ENCODE measurements around the gene BIRC7. TPM values are rescaled to one million over a fixed set of nuclear protein-coding genes. Genes with fewer than 3 reads are reported as not detected.
A peak's percentile ranks its signal among the peaks of the same experiment; 100 is the strongest.

Gene BIRC7
- total RNA-seq, 1 experiment from 2014 or later: 0.96 TPM

- H3K9me2 ChIP-seq (ENCODE audit: insufficient read depth): no peaks in the 10 kb centered on the region
- H2AFZ ChIP-seq (ENCODE audit: low read depth, low read length, poor library complexity, severe bottlenecking): no peak within 1 kb of the TSS
- peaks cover 22 to 33% of the 10 kb centered on the region in 2 experiments; a peak in 3 of 4 replicates for H3K36me3 ChIP-seq (ENCODE audit: control insufficient read depth in 1 of 2, insufficient read depth in 2 of 2, low read length in 2 of 2)
- H3K79me2 ChIP-seq (ENCODE audit: insufficient read depth, low read length): peaks cover 45% of the 10 kb centered on the region
- CTCF ChIA-PET: interaction anchor here (1.4 kb wide), 1 partner anchor 160 kb away, joined by 3 read pairs; no protein-coding TSS in a partner anchor
- H3K27ac ChIP-seq (ENCODE audit: low read depth, low read length): peak within 1 kb of the TSS; percentile 87
- peak; percentile 92 for ATAC-seq
- H4K20me1 ChIP-seq (ENCODE audit: insufficient read depth): peaks cover 3% of the 10 kb centered on the region; the same call in 1 of the 2 replicates
- no peaks in the 10 kb centered on the region for H3K9me3 ChIP-seq (ENCODE audit: control insufficient read depth in 1 of 2, insufficient read depth in 1 of 2, low read depth in 1 of 2, low read length in 2 of 2)
- TF ChIP-seq POLR2AphosphoS5 (IDR thresholded peaks at IDR 0.05; ENCODE audit: low read depth, low read length) (peak; percentile 85), FOSL1 (IDR thresholded peaks at IDR 0.05; ENCODE audit: low read depth) (no peak), EGR1 (IDR thresholded peaks at IDR 0.05; ENCODE audit: low read depth) (peak; percentile 98), YY1 (IDR thresholded peaks at IDR 0.05; ENCODE audit: extremely low read depth, insufficient replicate concordance, low read depth, low read length) (peak; percentile 70), ZBTB33 (IDR thresholded peaks at IDR 0.05; ENCODE audit: extremely low read depth, insufficient replicate concordance, low read length) (peak; percentile 15), EZH2phosphoT487 (IDR thresholded peaks at IDR 0.05; ENCODE audit: borderline replicate concordance) (no peak), REST (IDR thresholded peaks at IDR 0.05; ENCODE audit: low read depth) (no peak), SIN3A (IDR thresholded peaks at IDR 0.05; ENCODE audit: low read depth) (peak; percentile 36; the same call in 1 of the 2 replicates), RAD21 (IDR thresholded peaks at IDR 0.05; ENCODE audit: low read depth) (no peak), MAX (IDR thresholded peaks at IDR 0.05) (peak; percentile 94), ELF1 (IDR thresholded peaks at IDR 0.05; ENCODE audit: borderline replicate concordance, low read depth) (no peak), ZFX (IDR thresholded peaks at IDR 0.05) (peak; percentile 65; the same call in 1 of the 2 replicates), CTCF (IDR thresholded peaks at IDR 0.05 in 2 of 3, conservative IDR thresholded peaks at IDR 0.05 in 1 of 3; ENCODE audit: borderline replicate concordance in 1 of 3, insufficient read depth in 1 of 3, low read depth in 2 of 3, low read length in 2 of 3) (no peak), POLR2A (IDR thresholded peaks at IDR 0.05; ENCODE audit: borderline replicate concordance, extremely low read depth, insufficient read depth, insufficient read length) (peak; percentile 54), CBX3 (IDR thresholded peaks at IDR 0.05; ENCODE audit: low read depth) (no peak), EZH2 (IDR thresholded peaks at IDR 0.05) (no peak)
- RAD21 ChIA-PET (ENCODE audit: low non-redundant PET in 1 of 2, low total read pairs in 2 of 2, uncharacterized antibody in 2 of 2, unreplicated experiment in 2 of 2): no interaction called here
- peak within 1 kb of the TSS; percentile 90 to 95 for H3K4me3 ChIP-seq (replicated peaks in 1 of 2; ENCODE audit: low read depth in 1 of 2, low read length in 2 of 2)
- POLR2A ChIA-PET: interaction anchor here (0.6 kb wide), 1 partner anchor 10 kb away, joined by 3 read pairs; no protein-coding TSS in a partner anchor
- BruUV-seq (replicated peaks): TSS peak; percentile 86
- intact Hi-C loops (cut with micrococcal nuclease): no loop called here
- no peaks in the 10 kb centered on the region for H3K27me3 ChIP-seq (ENCODE audit: insufficient read depth, low read length)
- H3K4me1 ChIP-seq (ENCODE audit: control insufficient read depth in 1 of 2, insufficient read depth in 2 of 2, low read length in 2 of 2): peaks cover 14 to 21% of the 10 kb centered on the region in 2 experiments
- H3K9ac ChIP-seq (ENCODE audit: low read length): peak within 1 kb of the TSS; percentile 98
- DNase-seq (ENCODE audit: low read depth, low spot score): peak; percentile 84
- H3K4me2 ChIP-seq (ENCODE audit: low read length): peak within 1 kb of the TSS; percentile 82
Measured at GRCh38 chr20:63216041-63216848, 19.5 kb upstream of the BIRC7 start, which contains the start of gene YTHDF1. Gene YTHDF1 (minus strand): TSS chr20:63216131. CDS start chr20:63215892, 239 bp downstream.
